Stomach (tissue), 9 donors: ENCODE data around the gene PHACTR3. TPM values are rescaled to one million over a fixed set of nuclear protein-coding genes. Genes with fewer than 3 reads are reported as not detected.

Experiments used
- DNase-seq, 2 donors: peaks; one replicate each; pipeline versions ENCODE4 v3.0.0 to v3.0.0-alpha.2; 2013 to 2019
- H3K27ac ChIP-seq, 5 donors: fragments of 200-600 bp in 4 of 5; sonication (generic) in 4 of 5; one replicate each; pipeline ENCODE4 v1.5.1; 2013 to 2019; ENCODE audit warnings: mild to moderate bottlenecking in 1 of 5, moderate library complexity in 1 of 5
- H3K27me3 ChIP-seq, 3 donors: fragments of 200-600 bp; sonication (generic); one replicate each; pipeline ENCODE4 v1.5.1; 2017 to 2019; ENCODE audit warnings: mixed run types in 1 of 3
- H3K36me3 ChIP-seq, 4 donors: fragments of 200-600 bp; sonication (generic); 1 replicate in 3 of 4; 2 replicates in 1 of 4; pipeline ENCODE4 v1.5.1; 2016 to 2019
- H3K4me1 ChIP-seq, 4 donors: fragments of 200-600 bp; sonication (generic); one replicate each; pipeline ENCODE4 v1.5.1; 2016 to 2019
- H3K4me3 ChIP-seq, 4 donors: fragments of 200-600 bp; sonication (generic) in 3 of 4; one replicate each; pipeline ENCODE4 v1.5.1; 2016 to 2019; ENCODE audit warnings: mild to moderate bottlenecking in 1 of 4
- H3K9me3 ChIP-seq, 4 donors: fragments of 200-600 bp; sonication (generic); one replicate each; pipeline ENCODE4 v1.5.1; 2016 to 2019
- WGBS, 5 donors: extraction: QIAGEN DNeasy Blood & Tissue Kit in 3 of 5; methylation state at CpG; one replicate each; pipeline versions ENCODE4 v1.1.5 to v1.1.7; 2013 to 2018; 5-methylcytosine and 5-hydroxymethylcytosine counted together
- intact Hi-C: fragments of 100-400 bp; cut with DNase I; formaldehyde crosslinking; loops from one replicate; pipeline ENCODE4 v1.15.1; 2023; ENCODE audit warnings: low total_unique reads
- polyA plus RNA-seq, 3 donors: library from polyadenylated mRNA; stranded (reverse); fragments of 200-250 nt; gene quantifications; one replicate each; pipeline ENCODE4 v1.2.3, GENCODE V29; 2013
- small RNA-seq, 4 donors: library from RNA; depleted of rRNA; stranded (forward); fragments of <200 nt; gene quantifications; one replicate each; pipeline ENCODE3, GENCODE V24; 2016
- total RNA-seq, 5 donors: library from RNA; depleted of rRNA; stranded (reverse); fragments of >200 nt; gene quantifications; one replicate each; pipeline versions ENCODE4 v1.1.0 to v1.2.3, GENCODE V29; 2014 to 2016
- TF ChIP-seq, protein P1 (sequence below), 7 experiments: fragments of 450-650 bp in 4 of 7; fragments of 200-600 bp in 3 of 7; sonication (generic) in 3 of 7; IDR thresholded peaks; one replicate each; pipeline ENCODE4 v1.5.1; 2016 to 2019; ENCODE audit warnings: antibody characterized with exemption in 7 of 7, control low read depth in 2 of 7, mild to moderate bottlenecking in 1 of 7
- donor health status: healthy with polysubstance abuse.
- donor health status: Bipolar disorder and iron deficiency.
- donor health status: healthy.

The PHACTR3 gene
- total and polyA plus RNA-seq, 8 donors = 0.55 to 3.7 (median 3.2) TPM; not detected in 3

DNA sequence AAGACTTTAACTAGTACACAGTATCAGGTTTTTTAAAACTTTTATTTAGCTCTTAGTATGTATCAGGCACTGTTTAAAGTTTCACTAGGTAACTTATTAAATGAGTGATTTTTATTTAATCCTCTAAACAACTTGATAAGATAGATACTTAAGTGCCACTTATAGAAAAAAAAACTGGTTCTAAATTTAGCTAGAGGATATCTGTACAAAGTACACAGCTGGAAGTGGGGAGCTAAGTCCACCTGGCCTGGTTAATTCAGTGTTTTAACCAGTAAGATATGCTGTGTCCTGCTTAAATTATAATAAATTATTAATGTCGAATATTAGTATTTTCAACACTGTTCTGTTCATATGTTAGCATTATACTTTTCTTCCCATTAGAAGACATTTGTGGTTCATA is 291.6 kb downstream of the PHACTR3 start:
- intact Hi-C loops = no loop called here
- 51 to 64% (median 59%) methylated on average over 1 of the region's 1 CpG for WGBS, 5 donors
- H3K9me3 ChIP-seq = no peaks in the 10 kb centered on the region
- no peak overlapping the region for H3K27ac ChIP-seq
- H3K4me3 ChIP-seq = no peak overlapping the region
- TF ChIP-seq, protein P1, sequence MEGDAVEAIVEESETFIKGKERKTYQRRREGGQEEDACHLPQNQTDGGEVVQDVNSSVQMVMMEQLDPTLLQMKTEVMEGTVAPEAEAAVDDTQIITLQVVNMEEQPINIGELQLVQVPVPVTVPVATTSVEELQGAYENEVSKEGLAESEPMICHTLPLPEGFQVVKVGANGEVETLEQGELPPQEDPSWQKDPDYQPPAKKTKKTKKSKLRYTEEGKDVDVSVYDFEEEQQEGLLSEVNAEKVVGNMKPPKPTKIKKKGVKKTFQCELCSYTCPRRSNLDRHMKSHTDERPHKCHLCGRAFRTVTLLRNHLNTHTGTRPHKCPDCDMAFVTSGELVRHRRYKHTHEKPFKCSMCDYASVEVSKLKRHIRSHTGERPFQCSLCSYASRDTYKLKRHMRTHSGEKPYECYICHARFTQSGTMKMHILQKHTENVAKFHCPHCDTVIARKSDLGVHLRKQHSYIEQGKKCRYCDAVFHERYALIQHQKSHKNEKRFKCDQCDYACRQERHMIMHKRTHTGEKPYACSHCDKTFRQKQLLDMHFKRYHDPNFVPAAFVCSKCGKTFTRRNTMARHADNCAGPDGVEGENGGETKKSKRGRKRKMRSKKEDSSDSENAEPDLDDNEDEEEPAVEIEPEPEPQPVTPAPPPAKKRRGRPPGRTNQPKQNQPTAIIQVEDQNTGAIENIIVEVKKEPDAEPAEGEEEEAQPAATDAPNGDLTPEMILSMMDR (IDR thresholded peaks at IDR 0.05) = no peak
- no peaks in the 10 kb centered on the region for H3K27me3 ChIP-seq
- no peak for DNase-seq
- no peaks in the 10 kb centered on the region for H3K4me1 ChIP-seq
- no peaks in the 10 kb centered on the region for H3K36me3 ChIP-seq

Small RNA genes lying within 50 kb of the gene (small RNA-seq; reads per million reads assigned to genes)
- 0 reads per million in 4 donors for gene RNU7-141P
